Kidney (tissue), 14 donors: ENCODE results near the gene PCF11. TPM values are rescaled to one million over a fixed set of nuclear protein-coding genes. Genes with fewer than 3 reads are reported as not detected.

Experiments used
- DNase-seq, 5 donors: peaks; one replicate each; pipeline ENCODE4 v3.0.0-alpha.2; 2013 to 2020
- FAIRE-seq: peaks from 2 replicates; lab custom pipeline; 2012; peaks lifted over from hg19 to GRCh38; lab: Jason Lieb, UNC
- H3K27ac ChIP-seq, 2 donors: one replicate each; pipeline ENCODE4 v1.7.0; 2013; ENCODE audit warnings: low read depth in 2 of 2, low read length in 2 of 2, inconsistent platforms in 1 of 2
- H3K27me3 ChIP-seq: one replicate; pipeline ENCODE4 v1.7.1; 2013; ENCODE audit warnings: low read length, inconsistent platforms; ENCODE audit not compliant: control insufficient read depth, insufficient read depth
- H3K36me3 ChIP-seq, 3 donors: one replicate each; pipeline versions ENCODE4 v1.7.0 to v1.7.1; 2013; ENCODE audit warnings: low read length in 3 of 3, control low read depth in 1 of 3, inconsistent platforms in 1 of 3; ENCODE audit not compliant: insufficient read depth in 3 of 3, control insufficient read depth in 2 of 3
- H3K4me1 ChIP-seq, 3 donors: one replicate each; pipeline versions ENCODE4 v1.7.0 to v1.7.1; 2013; ENCODE audit warnings: low read length in 3 of 3, inconsistent platforms in 1 of 3, low read depth in 1 of 3; ENCODE audit not compliant: control insufficient read depth in 2 of 3, insufficient read depth in 2 of 3
- H3K4me3 ChIP-seq, 3 donors: one replicate each; pipeline versions ENCODE4 v1.7.0 to v1.8.1; 2013; ENCODE audit warnings: low read length in 3 of 3, control low read depth in 1 of 3, inconsistent platforms in 1 of 3
- H3K9ac ChIP-seq, 3 donors: one replicate each; pipeline versions ENCODE4 v1.7.0 to v1.7.1; 2013; ENCODE audit warnings: low read length in 3 of 3, control low read depth in 1 of 3, inconsistent platforms in 1 of 3
- H3K9me3 ChIP-seq, 3 donors: one replicate each; pipeline versions ENCODE4 v1.7.0 to v1.7.1; 2013; ENCODE audit warnings: low read length in 3 of 3, control low read depth in 1 of 3, inconsistent platforms in 1 of 3; ENCODE audit not compliant: control insufficient read depth in 2 of 3, insufficient read depth in 1 of 3
- CTCF ChIP-seq: IDR thresholded peaks from 3 replicates; pipeline ENCODE4 v1.5.1; 2012; ENCODE audit warnings: mild to moderate bottlenecking, moderate library complexity, borderline replicate concordance; ENCODE audit not compliant: insufficient read depth; ENCODE audit errors: extremely low read depth
- intact Hi-C: fragments of 100-400 bp; cut with DNase I; formaldehyde crosslinking; loops from one replicate; pipeline ENCODE4 v1.11.1; 2022
- polyA plus RNA-seq: library from polyadenylated mRNA; stranded (reverse); fragments of 350-450 nt; fragmentation: Illumina TruSeq; extraction: RNeasy Lipid Tissue Mini Kit (QIAGEN cat#74804); gene quantifications from one replicate; pipeline ENCODE4 v1.2.3, GENCODE V29; 2014; ENCODE audit warnings: low read depth, low replicate concordance; ENCODE audit not compliant: insufficient read depth
- total RNA-seq: library from RNA; stranded (reverse); fragmentation: NEBNext Ultra II Directional; extraction: Animal tissue kit (Norgen Biotek cat#: 25700); gene quantifications from one replicate; pipeline ENCODE4 v1.2.1, GENCODE V29; 2021
- donor health status: control.
- donor health status: control.
- donor health status: control.
- donor health status: control.
- donor health status: control.
- donor health status: DM: yes; HTN: yes; CAD: no.
- donor health status: Normal renal cell carcinoma (clear cell type).

PCF11 gene
- total and polyA plus RNA-seq, 2 donors from 2014 or later, result 19.3 to 61.2 TPM

DNA sequence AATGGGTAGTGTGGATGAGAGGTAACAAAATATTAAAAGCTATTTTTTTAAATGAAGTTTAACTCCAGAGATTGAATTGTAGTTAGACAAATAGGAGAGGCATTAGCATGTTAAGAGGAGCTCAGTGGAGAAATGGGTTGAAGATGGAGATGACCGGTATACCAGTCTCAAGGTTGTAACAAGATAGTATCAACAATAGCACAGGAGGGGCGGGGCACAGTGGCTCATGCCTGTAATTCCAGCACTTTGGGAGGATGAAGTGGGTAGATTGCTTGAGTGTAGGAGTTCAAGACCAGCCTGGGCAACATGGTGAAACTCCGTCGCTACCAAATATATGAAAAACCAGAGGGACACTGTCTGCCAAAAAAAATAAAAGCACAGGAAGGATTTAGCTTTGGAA lies 30.5 kb downstream of the PCF11 start:
- peaks cover 0 to under 1% (median 0%) of the 10 kb centered on the region in 3 donors for H3K4me1 ChIP-seq
- DNase-seq (no peak), FAIRE-seq (no peak)
- H3K27me3 ChIP-seq, result no peaks in the 10 kb centered on the region
- H3K9me3 ChIP-seq, result no peaks in the 10 kb centered on the region
- no peak for TF ChIP-seq CTCF
- H3K36me3 ChIP-seq, result peaks cover 7 to 28% (median 12%) of the 10 kb centered on the region in 3 donors
- intact Hi-C loops, result no loop called here
- H3K9ac ChIP-seq, result no peak overlapping the region
- H3K27ac ChIP-seq, result no peak overlapping the region
- no peak overlapping the region for H3K4me3 ChIP-seq

- no peak overlapping the region for H3K27ac ChIP-seq
- peaks cover 0 to 3% (median 2%) of the 10 kb centered on the region in 3 donors for H3K36me3 ChIP-seq
- DNase-seq (no peak), FAIRE-seq (no peak)
- H3K4me3 ChIP-seq, result no peak overlapping the region
- H3K9ac ChIP-seq, result no peak overlapping the region
- intact Hi-C loops, result no loop called here
- TF ChIP-seq CTCF, result no peak
- no peaks in the 10 kb centered on the region for H3K27me3 ChIP-seq
- no peaks in the 10 kb centered on the region for H3K9me3 ChIP-seq
- H3K4me1 ChIP-seq, result peaks cover 5 to 11% (median 7%) of the 10 kb centered on the region in 3 donors
Measured at GRCh38 chr11:83191491-83191890, 34.6 kb downstream of the PCF11 start.

- FAIRE-seq, result no peak
- H3K27ac ChIP-seq, result no peak overlapping the region
Measured at GRCh38 chr11:83191986-83192385, 35.1 kb downstream of the PCF11 start.

More at GRCh38 chr11:83191986-83192385, 35.1 kb downstream of the PCF11 start:
- no peak for TF ChIP-seq CTCF
- Histone ChIP-seq H3K27me3 (no peaks in the 10 kb centered on the region), H3K4me1 (peaks cover 5 to 14% (median 7%) of the 10 kb centered on the region in 3 donors), H3K9ac (no peak overlapping the region), H3K4me3 (peak overlapping the region; percentile 9 to 99 (median 93)), H3K9me3 (no peaks in the 10 kb centered on the region), H3K36me3 (peaks cover 0 to 3% (median 2%) of the 10 kb centered on the region in 3 donors)
- DNase-seq, result no peak
- intact Hi-C loops, result no loop called here
